Measurements from ENCODE around the gene TAF1D.
"Not testable (repeated sequence)": the region's sequence is repeated elsewhere in the genome, so short reads cannot be mapped to it uniquely, and the experiment has no call there.

Gene TAF1D

GRCh38 chr11:93746101-93746500 lies 4.8 kb upstream of the TAF1D start:
- DNase-seq = no peak

GRCh38 chr11:93745005-93745755 lies 3.9 kb upstream of the TAF1D start:
- not testable (repeated sequence) for DNase-seq

- no peak for DNase-seq
Observed at GRCh38 chr11:93744669-93745004, 3.3 kb upstream of the TAF1D start.

GRCh38 chr11:93743291-93743690 lies 2.0 kb upstream of the TAF1D start:
- no peak for DNase-seq

- DNase-seq = peak; percentile 88
Observed at GRCh38 chr11:93741882-93742226, 559 bp upstream of the TAF1D start.

GRCh38 chr11:93740730-93741093 lies 583 bp downstream of the TAF1D start:
- DNase-seq = peak; percentile 81

- DNase-seq = no peak
Observed at GRCh38 chr11:93740031-93740729, 1.1 kb downstream of the TAF1D start.

GRCh38 chr11:93738647-93739081 lies 2.6 kb downstream of the TAF1D start:
- no peak for DNase-seq

- no peak for DNase-seq
Observed at GRCh38 chr11:93737904-93738612, 3.2 kb downstream of the TAF1D start.

GRCh38 chr11:93736129-93736528 lies 5.2 kb downstream of the TAF1D start:
- no peak for DNase-seq

GRCh38 chr11:93735627-93736026 lies 5.7 kb downstream of the TAF1D start:
- DNase-seq = no peak

- no peak for DNase-seq
Observed at GRCh38 chr11:93734427-93735222, 6.7 kb downstream of the TAF1D start.

GRCh38 chr11:93733474-93733873 lies 7.8 kb downstream of the TAF1D start:
- no peak for DNase-seq

- DNase-seq = no peak
Observed at GRCh38 chr11:93732237-93732892, 8.9 kb downstream of the TAF1D start.

- no peak for DNase-seq
Observed at GRCh38 chr11:93730108-93731107, 10.9 kb downstream of the TAF1D start.

GRCh38 chr11:93729129-93729616 lies 12.1 kb downstream of the TAF1D start:
- no peak for DNase-seq

- no peak for DNase-seq
Observed at GRCh38 chr11:93728792-93729128, 12.5 kb downstream of the TAF1D start.

GRCh38 chr11:93727985-93728791 lies 13.1 kb downstream of the TAF1D start:
- no peak for DNase-seq

GRCh38 chr11:93724089-93724488 lies 17.2 kb downstream of the TAF1D start:
- DNase-seq = no peak

- no peak for DNase-seq
Observed at GRCh38 chr11:93720522-93720921, 20.8 kb downstream of the TAF1D start.

Data from NCI-H1092 treated with DMSO at 0.1 percent for 48 hours (cell line).